HepG2 (cell line): Measurements from ENCODE around the gene KBTBD13. TPM values are rescaled to one million over a fixed set of nuclear protein-coding genes. Genes with fewer than 3 reads are reported as not detected.
A peak's percentile ranks its signal among the peaks of the same experiment; 100 is the strongest.

Experiments
- BRCA1 ChIP-seq: sonication (generic); formaldehyde crosslinking; IDR thresholded peaks from 2 replicates; pipeline ENCODE4 v1.4.0; 2020; ENCODE audit warnings: missing genetic modification reagents
- CBFB ChIP-seq: sonication (generic); formaldehyde crosslinking; IDR thresholded peaks from 2 replicates; pipeline ENCODE4 v1.4.0; 2020; ENCODE audit warnings: missing genetic modification reagents
- CBX2 ChIP-seq, 2 experiments: fragments of 200-600 bp in 1 of 2; sonication (generic); formaldehyde crosslinking in 1 of 2; IDR thresholded peaks; 2 replicates each; pipeline versions ENCODE4 v1.7.0 to v1.8.1; 2018 to 2022; ENCODE audit warnings: low read depth in 2 of 2, low read length in 1 of 2, mild to moderate bottlenecking in 1 of 2, missing genetic modification reagents in 1 of 2
- DMAP1 ChIP-seq: IDR thresholded peaks from 2 replicates; pipeline ENCODE4 v1.6.1; 2016
- GFI1 ChIP-seq: sonication (generic); formaldehyde crosslinking; IDR thresholded peaks from 2 replicates; pipeline ENCODE4 v1.5.0; 2020; ENCODE audit warnings: missing genetic modification reagents, mild to moderate bottlenecking, borderline replicate concordance
- GTF3A ChIP-seq: sonication (generic); formaldehyde crosslinking; conservative IDR thresholded peaks from 2 replicates; pipeline ENCODE4 v1.4.0; 2020; ENCODE audit warnings: mild to moderate bottlenecking, missing genetic modification reagents
- GZF1 ChIP-seq: sonication (generic); formaldehyde crosslinking; IDR thresholded peaks from 2 replicates; pipeline ENCODE4 v1.5.1; 2020; ENCODE audit warnings: mild to moderate bottlenecking, missing genetic modification reagents
- HNRNPL ChIP-seq: fragments of 200-400 bp; formaldehyde crosslinking; IDR thresholded peaks from 2 replicates; pipeline ENCODE4 v1.6.1; 2017; ENCODE audit warnings: mild to moderate bottlenecking, low read depth, low read length
- HNRNPUL1 ChIP-seq: fragments of 200-400 bp; formaldehyde crosslinking; IDR thresholded peaks from 2 replicates; pipeline ENCODE4 v1.6.1; 2017; ENCODE audit warnings: low read depth, mild to moderate bottlenecking, low read length, moderate library complexity
- KAT8 ChIP-seq: IDR thresholded peaks from 2 replicates; pipeline ENCODE4 v1.6.1; 2016; ENCODE audit warnings: missing genetic modification reagents, missing compliant biosample characterization
- MBD4 ChIP-seq: IDR thresholded peaks from 2 replicates; pipeline ENCODE4 v1.6.1; 2012; ENCODE audit warnings: low read length, inconsistent platforms, borderline replicate concordance
- POGK ChIP-seq: sonication (generic); formaldehyde crosslinking; conservative IDR thresholded peaks from 2 replicates; pipeline ENCODE4 v1.8.0; 2022; ENCODE audit warnings: mild to moderate bottlenecking, moderate library complexity, missing genetic modification reagents
- RNF2 ChIP-seq: fragments of 450-650 bp; conservative IDR thresholded peaks from 2 replicates; pipeline ENCODE4 v1.6.1; 2016; ENCODE audit warnings: low read depth
- SNRNP70 ChIP-seq: fragments of 200-400 bp; formaldehyde crosslinking; IDR thresholded peaks from 2 replicates; pipeline ENCODE4 v1.6.1; 2017; ENCODE audit warnings: mild to moderate bottlenecking, low read depth, low read length, moderate library complexity
- SRSF1 ChIP-seq: fragments of 200-400 bp; formaldehyde crosslinking; optimal IDR thresholded peaks from 2 replicates; pipeline ENCODE3; 2017; ENCODE audit warnings: mild to moderate bottlenecking, low read depth, low read length, moderate library complexity
- TBX2 ChIP-seq: sonication (generic); formaldehyde crosslinking; IDR thresholded peaks from 2 replicates; pipeline ENCODE4 v1.5.0; 2020; ENCODE audit warnings: missing genetic modification reagents, mild to moderate bottlenecking, borderline replicate concordance
- TP53 ChIP-seq: sonication (generic); formaldehyde crosslinking; conservative IDR thresholded peaks from 2 replicates; pipeline ENCODE4 v1.4.0; 2020; ENCODE audit warnings: missing genetic modification reagents
- TSC22D2 ChIP-seq: sonication (generic); formaldehyde crosslinking; IDR thresholded peaks from 2 replicates; pipeline ENCODE4 v1.5.1; 2020; ENCODE audit warnings: missing genetic modification reagents, mild to moderate bottlenecking, borderline replicate concordance
- ZFX ChIP-seq: sonication (generic); formaldehyde crosslinking; IDR thresholded peaks from 2 replicates; pipeline ENCODE4 v1.4.0; 2020; ENCODE audit warnings: mild to moderate bottlenecking, low read depth, missing genetic modification reagents, moderate library complexity
- ZNF235 ChIP-seq: sonication (generic); formaldehyde crosslinking; IDR thresholded peaks from 2 replicates; pipeline ENCODE4 v1.8.1; 2023; ENCODE audit warnings: mild to moderate bottlenecking, missing genetic modification reagents, borderline replicate concordance
- ZNF468 ChIP-seq: sonication (generic); formaldehyde crosslinking; IDR thresholded peaks from 2 replicates; pipeline ENCODE4 v1.8.0; 2022; ENCODE audit warnings: mild to moderate bottlenecking, moderate library complexity, missing genetic modification reagents
- ZNF577 ChIP-seq: sonication (generic); formaldehyde crosslinking; IDR thresholded peaks from 2 replicates; pipeline ENCODE4 v1.4.0; 2020; ENCODE audit warnings: mild to moderate bottlenecking, low read depth, missing genetic modification reagents, borderline replicate concordance
- ZNF614 ChIP-seq: IDR thresholded peaks from 2 replicates; pipeline ENCODE4 v1.6.1; 2018; ENCODE audit warnings: missing biosample characterization, missing genetic modification reagents, inconsistent platforms, borderline replicate concordance
- ZNF703 ChIP-seq: sonication (generic); formaldehyde crosslinking; IDR thresholded peaks from 2 replicates; pipeline ENCODE4 v1.5.1; 2020; ENCODE audit warnings: missing genetic modification reagents, mild to moderate bottlenecking, moderate library complexity, borderline replicate concordance
- ZSCAN22 ChIP-seq: sonication (generic); formaldehyde crosslinking; IDR thresholded peaks from 2 replicates; pipeline ENCODE4 v1.4.0; 2020; ENCODE audit warnings: mild to moderate bottlenecking, missing genetic modification reagents
- polyA plus RNA-seq, 8 experiments: library from polyadenylated mRNA; depleted of rRNA in 3 of 8; stranded (reverse) in 7 of 8; unstranded in 1 of 8; fragments of >200 nt; fragmentation: Illumina TruSeq in 4 of 8; extraction: Trizol in 4 of 8; gene quantifications; 2 replicates each; pipeline versions ENCODE4 v1.2.1 to v1.2.3, GENCODE V29; 2011 to 2016; ENCODE audit warnings: low read depth in 4 of 8, missing spikeins in 1 of 8, mixed read lengths in 1 of 8; ENCODE audit not compliant: insufficient read depth in 1 of 8
- total RNA-seq, 5 experiments: library from RNA; depleted of rRNA; stranded (reverse); fragments of >200 nt; fragmentation: Illumina TruSeq; extraction: Trizol; gene quantifications; 2 replicates each; pipeline ENCODE4 v1.2.3, GENCODE V29; 2016; ENCODE audit warnings: low read depth in 1 of 5
- TF ChIP-seq, protein P1 (sequence below): sonication (generic); formaldehyde crosslinking; IDR thresholded peaks from 2 replicates; pipeline ENCODE4 v1.4.0; 2020; ENCODE audit warnings: missing genetic modification reagents
- TF ChIP-seq, protein P2 (sequence below): sonication (generic); formaldehyde crosslinking; conservative IDR thresholded peaks from 2 replicates; pipeline ENCODE4 v1.8.0; 2022; ENCODE audit warnings: missing genetic modification reagents

KBTBD13 gene
- total and polyA plus RNA-seq, 2 of the 13 experiments (the other 11 are each of a cell fraction or from before 2014, with no cell fraction given) = not detected

- TF ChIP-seq, protein P1, sequence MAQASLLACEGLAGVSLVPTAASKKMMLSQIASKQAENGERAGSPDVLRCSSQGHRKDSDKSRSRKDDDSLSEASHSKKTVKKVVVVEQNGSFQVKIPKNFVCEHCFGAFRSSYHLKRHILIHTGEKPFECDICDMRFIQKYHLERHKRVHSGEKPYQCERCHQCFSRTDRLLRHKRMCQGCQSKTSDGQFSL (CRISPR knock-in tag) = no peak
- no peak for TF ChIP-seq SRSF1
- TF ChIP-seq ZNF614 (CRISPR knock-in tag) = no peak; the same call in none of the 2 replicates
- no peak for TF ChIP-seq ZNF703
- no peak for TF ChIP-seq ZNF235 (CRISPR knock-in tag)
- TF ChIP-seq GZF1 (CRISPR knock-in tag) = no peak
- no peak for TF ChIP-seq TSC22D2
- peak; percentile 46 for TF ChIP-seq KAT8 (CRISPR knock-in tag)
- TF ChIP-seq GFI1 (CRISPR knock-in tag) = peak; percentile 96
- TF ChIP-seq BRCA1 (CRISPR knock-in tag) = no peak
- TF ChIP-seq, protein P2, sequence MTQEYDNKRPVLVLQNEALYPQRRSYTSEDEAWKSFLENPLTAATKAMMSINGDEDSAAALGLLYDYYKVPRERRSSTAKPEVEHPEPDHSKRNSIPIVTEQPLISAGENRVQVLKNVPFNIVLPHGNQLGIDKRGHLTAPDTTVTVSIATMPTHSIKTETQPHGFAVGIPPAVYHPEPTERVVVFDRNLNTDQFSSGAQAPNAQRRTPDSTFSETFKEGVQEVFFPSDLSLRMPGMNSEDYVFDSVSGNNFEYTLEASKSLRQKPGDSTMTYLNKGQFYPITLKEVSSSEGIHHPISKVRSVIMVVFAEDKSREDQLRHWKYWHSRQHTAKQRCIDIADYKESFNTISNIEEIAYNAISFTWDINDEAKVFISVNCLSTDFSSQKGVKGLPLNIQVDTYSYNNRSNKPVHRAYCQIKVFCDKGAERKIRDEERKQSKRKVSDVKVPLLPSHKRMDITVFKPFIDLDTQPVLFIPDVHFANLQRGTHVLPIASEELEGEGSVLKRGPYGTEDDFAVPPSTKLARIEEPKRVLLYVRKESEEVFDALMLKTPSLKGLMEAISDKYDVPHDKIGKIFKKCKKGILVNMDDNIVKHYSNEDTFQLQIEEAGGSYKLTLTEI (CRISPR knock-in tag) = no peak
- peak; percentile 88 for TF ChIP-seq HNRNPL
- no peak for TF ChIP-seq GTF3A
- peak; percentile 58; the same call in 1 of the 2 replicates for TF ChIP-seq DMAP1 (CRISPR knock-in tag)
- peak; percentile 59; the same call in 1 of the 2 replicates for TF ChIP-seq ZFX (CRISPR knock-in tag)
- no peak for TF ChIP-seq SNRNP70
- no peak for TF ChIP-seq ZSCAN22
- TF ChIP-seq HNRNPUL1 = no peak
- no peak for TF ChIP-seq ZNF468 (CRISPR knock-in tag)
- peak; percentile 84 for TF ChIP-seq TBX2 (CRISPR knock-in tag)
- no peak for TF ChIP-seq MBD4
- TF ChIP-seq CBFB = no peak
- no peak for TF ChIP-seq RNF2
- TF ChIP-seq POGK (CRISPR knock-in tag) = 0 out of 2 replicates have a peak, but pooled peaks have one; percentile 62
- 0 out of 2 replicates have a peak, but pooled peaks have one; percentile 25 for TF ChIP-seq TP53 (CRISPR knock-in tag)
- no peak for TF ChIP-seq CBX2 (IDR thresholded peaks at IDR 0.05; ENCODE audit: low read depth, low read length)
- no peak for TF ChIP-seq CBX2 (CRISPR knock-in tag; IDR thresholded peaks at IDR 0.05; ENCODE audit: low read depth)
- no peak for TF ChIP-seq ZNF577 (CRISPR knock-in tag)
These were observed 43.6 kb upstream of the KBTBD13 start (continued) for GRCh38 chr15:65032801-65033537.
